Activated naive CD8-positive, alpha-beta T cell treated with anti-CD3 and anti-CD28 coated beads, Interleukin-2, amount 50 U/mL, for 24 hours (primary cell): Measurements from ENCODE around the gene CNTNAP3.
"Not testable (repeated sequence)": the region's sequence is repeated elsewhere in the genome, so short reads cannot be mapped to it uniquely, and the experiment has no call there.

ENCODE experiments used
- ATAC-seq: fragments of 150-1000 bp; cut with Tn5 transposase; one replicate; pipeline ENCODE4 v1.10.0; 2021
- DNase-seq: peaks from one replicate; pipeline ENCODE4 v3.0.0; 2021
- H3K27ac Mint-ChIP-seq: one replicate; pipeline ENCODE4 v1.8.0; 2021; ENCODE audit warnings: mild to moderate bottlenecking, mixed read lengths
- H3K27me3 Mint-ChIP-seq: one replicate; pipeline ENCODE4 v1.8.0; 2021; ENCODE audit warnings: mixed read lengths
- H3K36me3 Mint-ChIP-seq: one replicate; pipeline ENCODE4 v1.8.0; 2021; ENCODE audit warnings: low read depth, mixed read lengths
- H3K4me1 Mint-ChIP-seq: one replicate; pipeline ENCODE4 v1.8.0; 2021; ENCODE audit warnings: mixed read lengths
- H3K4me3 Mint-ChIP-seq: one replicate; pipeline ENCODE4 v1.8.0; 2021; ENCODE audit warnings: mild to moderate bottlenecking, moderate library complexity, mixed read lengths
- H3K9me3 Mint-ChIP-seq: one replicate; pipeline ENCODE4 v1.8.0; 2021; ENCODE audit warnings: mixed read lengths

Gene CNTNAP3

DNA sequence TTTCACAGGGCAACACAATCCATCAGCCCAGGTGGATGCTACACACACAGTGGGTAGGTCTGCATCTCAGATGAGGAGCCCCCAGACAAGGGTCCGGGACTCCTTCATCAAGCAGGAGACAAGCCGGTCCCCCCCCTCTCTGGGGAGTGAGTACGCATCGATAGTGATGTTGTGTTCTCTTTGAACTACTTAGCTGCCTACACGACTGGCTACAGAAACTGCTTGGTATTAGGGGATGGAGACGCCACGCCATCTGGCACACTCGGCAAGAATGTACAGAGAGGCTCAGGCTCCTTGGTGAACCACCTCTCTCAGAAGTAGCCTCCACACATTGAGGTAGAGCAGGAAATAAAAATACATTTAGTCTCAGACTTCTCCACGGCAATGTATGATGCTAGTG lies 179.8 kb downstream of the CNTNAP3 start:
- no peak for DNase-seq
- Mint-ChIP-seq H3K4me3 (no peak overlapping the region), H3K27me3 (no peaks in the 10 kb centered on the region), H3K36me3 (no peaks in the 10 kb centered on the region), H3K9me3 (no peaks in the 10 kb centered on the region), H3K27ac (no peak overlapping the region), H3K4me1 (no peaks in the 10 kb centered on the region)
- ATAC-seq, result no peak

DNA sequence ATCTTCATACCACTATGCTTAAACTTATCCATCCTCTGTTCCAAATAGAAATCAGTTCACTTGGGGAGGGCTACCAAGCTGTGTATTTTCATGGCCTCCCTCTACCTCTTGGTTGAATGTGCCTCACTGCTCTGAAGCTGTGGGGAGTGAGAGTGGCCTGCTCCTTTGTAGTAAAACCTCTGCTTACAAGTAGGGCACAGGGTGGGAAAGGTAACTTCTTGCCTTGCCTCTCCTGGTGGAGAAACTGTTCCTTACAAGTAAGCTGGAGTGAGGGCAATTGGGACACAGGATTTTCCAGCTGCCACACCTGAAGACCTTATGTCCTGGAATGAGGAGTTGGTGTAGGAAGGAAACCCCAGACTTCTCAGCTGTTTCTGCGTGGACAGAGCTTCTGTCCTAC lies 190.8 kb downstream of the CNTNAP3 start:
- not testable (repeated sequence) for H3K27ac Mint-ChIP-seq, ATAC-seq, H3K4me3 Mint-ChIP-seq, H3K27me3 Mint-ChIP-seq, DNase-seq, H3K4me1 Mint-ChIP-seq, H3K9me3 Mint-ChIP-seq, H3K36me3 Mint-ChIP-seq

DNA sequence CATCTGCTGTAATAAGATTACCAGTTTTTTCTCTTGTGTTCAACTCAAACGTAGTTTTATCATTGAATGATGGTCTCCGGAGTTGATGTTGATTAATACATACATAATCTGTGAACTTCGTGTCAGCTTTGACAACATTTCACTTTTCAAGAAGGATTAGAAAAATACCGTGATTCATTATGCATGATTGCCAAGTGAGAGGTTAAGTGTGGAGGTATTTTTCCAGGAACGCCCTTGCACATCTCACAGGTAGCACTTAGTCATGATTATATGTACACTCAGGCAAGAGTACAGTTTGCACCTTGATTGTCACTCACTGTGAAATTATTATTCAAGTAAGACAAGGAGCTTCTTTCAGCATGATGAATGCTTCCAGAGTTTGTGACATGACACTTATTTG lies 202.7 kb downstream of the CNTNAP3 start:
- ATAC-seq, H3K4me3 Mint-ChIP-seq, H3K36me3 Mint-ChIP-seq, H3K27ac Mint-ChIP-seq, H3K9me3 Mint-ChIP-seq, H3K27me3 Mint-ChIP-seq, DNase-seq, H3K4me1 Mint-ChIP-seq: not testable (repeated sequence)

DNA sequence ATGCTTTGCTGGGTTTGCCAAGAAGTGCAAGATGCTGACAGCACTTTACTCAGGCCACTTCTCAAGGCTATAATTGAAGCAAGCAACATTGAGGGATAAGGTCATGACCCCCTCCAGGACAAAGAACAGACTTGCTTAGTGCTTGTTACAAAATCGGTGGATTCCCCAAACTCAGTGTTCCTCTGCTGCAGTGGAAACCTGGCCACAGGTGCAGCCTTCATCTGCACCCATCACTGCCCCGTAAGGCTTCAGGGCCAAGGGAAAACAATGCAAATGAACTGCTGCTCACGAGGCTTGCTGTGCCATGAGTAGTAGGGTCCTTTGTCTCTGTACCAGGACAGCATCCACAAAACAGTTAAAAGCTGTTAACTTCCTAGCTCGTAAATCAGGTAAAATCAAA lies 205.4 kb downstream of the CNTNAP3 start:
- not testable (repeated sequence) for H3K27ac Mint-ChIP-seq, H3K9me3 Mint-ChIP-seq, ATAC-seq, H3K4me3 Mint-ChIP-seq, H3K27me3 Mint-ChIP-seq, DNase-seq, H3K36me3 Mint-ChIP-seq, H3K4me1 Mint-ChIP-seq

DNA sequence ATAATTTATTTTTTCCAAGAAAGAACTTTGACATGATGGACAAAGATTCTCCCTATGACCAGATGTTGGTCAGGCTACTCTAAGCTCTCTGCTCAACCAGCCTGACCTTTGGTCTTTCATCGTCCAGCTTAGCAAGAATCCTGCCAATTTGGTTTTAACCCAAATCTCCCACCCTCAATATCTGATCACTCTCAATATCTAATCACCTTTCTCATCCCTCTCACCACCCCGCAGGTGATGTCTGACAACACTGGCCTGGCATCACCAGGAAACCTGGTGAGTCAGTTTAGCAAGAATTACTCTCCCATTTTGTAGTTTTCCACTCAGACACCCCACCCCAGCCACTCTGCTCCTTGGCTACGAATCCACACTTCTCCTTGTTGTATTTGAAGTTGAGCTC lies 207.9 kb downstream of the CNTNAP3 start:
- H3K27ac Mint-ChIP-seq, H3K27me3 Mint-ChIP-seq, DNase-seq, H3K4me3 Mint-ChIP-seq, H3K4me1 Mint-ChIP-seq, ATAC-seq, H3K9me3 Mint-ChIP-seq, H3K36me3 Mint-ChIP-seq: not testable (repeated sequence)

DNA sequence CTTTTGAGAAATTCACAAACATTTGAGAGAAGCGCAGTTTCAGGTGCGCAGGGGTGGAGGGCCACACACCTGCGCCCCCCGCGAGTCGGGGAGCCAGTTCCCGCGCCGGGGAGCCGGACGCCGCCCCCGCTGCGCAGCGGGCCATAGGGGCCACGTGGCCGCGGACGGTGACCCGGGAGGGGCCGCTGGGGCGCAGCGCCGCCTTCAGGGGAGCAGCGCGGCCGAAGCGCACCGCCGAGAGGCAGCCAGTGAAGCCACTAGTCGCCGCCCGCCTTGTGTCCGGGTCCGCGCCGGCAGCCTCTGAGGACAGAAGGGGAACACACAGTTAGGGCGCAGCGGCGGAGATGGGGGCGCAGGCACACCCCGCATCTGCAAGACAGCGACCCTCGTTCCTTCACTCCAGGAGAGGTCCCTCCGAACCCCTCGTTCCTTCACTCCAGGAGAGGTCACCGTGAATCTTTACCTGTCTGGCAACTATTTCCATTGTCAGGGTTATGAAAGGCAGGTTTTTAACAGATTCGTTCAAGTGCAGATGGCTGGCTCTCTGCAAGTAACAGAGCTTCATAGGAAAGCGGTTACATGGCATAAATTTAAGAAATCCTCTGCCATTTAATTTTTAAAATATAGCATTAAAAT lies 209.2 kb downstream of the CNTNAP3 start:
- peak; percentile 36 for ATAC-seq
- not testable (repeated sequence) for DNase-seq, H3K36me3 Mint-ChIP-seq, H3K4me1 Mint-ChIP-seq, H3K9me3 Mint-ChIP-seq, H3K4me3 Mint-ChIP-seq, H3K27me3 Mint-ChIP-seq, H3K27ac Mint-ChIP-seq

DNA sequence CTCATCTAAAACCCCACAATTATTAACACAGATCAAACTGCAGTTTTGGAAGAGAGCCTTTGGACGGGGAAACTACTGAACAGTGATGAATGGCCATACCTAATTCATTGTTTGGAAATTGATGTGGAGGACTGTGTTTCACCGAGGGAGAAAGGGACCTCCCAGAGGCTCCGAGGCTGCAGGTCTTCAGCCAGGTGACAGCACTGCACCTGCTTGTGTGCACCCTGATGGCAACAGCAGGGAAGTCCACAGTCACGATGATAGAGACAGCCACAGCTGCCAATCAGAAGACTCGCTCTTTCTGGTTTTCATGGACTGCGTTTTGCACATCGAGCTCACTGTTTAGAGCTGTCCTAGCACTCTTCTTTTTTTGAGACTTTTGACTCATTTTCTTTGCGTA lies 214.4 kb downstream of the CNTNAP3 start:
- DNase-seq, H3K4me3 Mint-ChIP-seq, ATAC-seq, H3K36me3 Mint-ChIP-seq, H3K27ac Mint-ChIP-seq, H3K27me3 Mint-ChIP-seq, H3K4me1 Mint-ChIP-seq, H3K9me3 Mint-ChIP-seq: not testable (repeated sequence)

DNA sequence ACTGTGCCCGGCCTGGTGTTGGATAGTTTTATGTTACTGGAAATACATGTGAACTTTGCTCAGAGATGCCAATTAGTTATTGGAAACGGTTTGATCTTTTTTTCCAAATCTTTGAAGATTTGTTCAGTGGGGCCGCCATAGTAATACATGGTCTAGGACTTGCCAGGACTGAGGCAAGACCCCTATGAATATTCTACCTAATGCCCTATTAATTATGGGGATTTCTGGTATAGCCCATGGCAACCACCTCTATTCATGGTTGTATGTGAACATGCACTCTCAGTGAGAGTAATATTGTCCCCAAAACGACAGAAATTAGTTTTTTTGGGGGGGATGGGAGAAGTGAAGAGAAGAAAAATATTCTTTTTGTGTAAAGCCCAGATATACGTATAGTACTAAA lies 220.3 kb downstream of the CNTNAP3 start:
- H3K4me3 Mint-ChIP-seq, H3K9me3 Mint-ChIP-seq, H3K4me1 Mint-ChIP-seq, ATAC-seq, H3K27ac Mint-ChIP-seq, DNase-seq, H3K27me3 Mint-ChIP-seq, H3K36me3 Mint-ChIP-seq: not testable (repeated sequence)

DNA sequence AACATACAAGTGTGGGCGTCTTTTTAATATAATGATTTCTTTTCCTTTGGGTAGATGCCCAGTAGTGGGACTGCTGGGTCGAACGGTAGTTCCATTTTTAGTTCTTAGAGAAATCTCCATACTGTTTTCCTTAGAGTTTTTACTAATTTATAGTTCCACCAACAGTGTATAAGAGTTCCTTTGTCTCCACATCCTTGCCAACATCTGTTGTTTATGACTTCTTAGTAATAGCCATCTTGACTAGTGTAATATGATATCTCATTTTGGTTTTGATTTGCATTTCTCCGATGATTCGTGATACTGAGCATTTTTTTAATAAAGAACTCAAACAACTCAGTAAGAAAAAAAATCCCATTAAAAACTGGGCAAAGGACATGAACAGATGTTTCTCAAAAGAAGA lies 225.0 kb downstream of the CNTNAP3 start:
- not testable (repeated sequence) for H3K9me3 Mint-ChIP-seq, H3K27me3 Mint-ChIP-seq, H3K4me1 Mint-ChIP-seq, ATAC-seq, H3K27ac Mint-ChIP-seq, H3K4me3 Mint-ChIP-seq, DNase-seq, H3K36me3 Mint-ChIP-seq

DNA sequence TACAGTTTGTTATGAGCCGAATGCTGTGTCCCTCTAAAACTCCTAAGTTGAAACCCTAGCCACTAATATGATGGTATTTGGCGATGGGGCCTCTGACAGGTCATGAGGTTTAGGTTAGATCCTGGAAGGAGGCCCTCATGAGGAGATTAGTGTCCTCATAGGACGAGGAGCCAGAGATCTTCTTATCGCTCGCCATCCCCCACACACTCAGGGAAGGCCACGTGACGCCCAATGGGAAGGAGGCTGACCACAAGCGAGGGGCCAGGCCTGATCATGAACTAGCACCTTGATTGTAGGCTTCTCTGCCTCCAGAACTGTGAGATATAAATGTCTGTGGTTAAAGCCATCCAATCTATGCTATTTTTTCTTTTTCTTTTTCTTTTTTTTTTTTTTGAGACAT lies 233.5 kb downstream of the CNTNAP3 start:
- not testable (repeated sequence) for DNase-seq, ATAC-seq, H3K27me3 Mint-ChIP-seq, H3K4me3 Mint-ChIP-seq, H3K27ac Mint-ChIP-seq, H3K36me3 Mint-ChIP-seq, H3K9me3 Mint-ChIP-seq, H3K4me1 Mint-ChIP-seq

DNA sequence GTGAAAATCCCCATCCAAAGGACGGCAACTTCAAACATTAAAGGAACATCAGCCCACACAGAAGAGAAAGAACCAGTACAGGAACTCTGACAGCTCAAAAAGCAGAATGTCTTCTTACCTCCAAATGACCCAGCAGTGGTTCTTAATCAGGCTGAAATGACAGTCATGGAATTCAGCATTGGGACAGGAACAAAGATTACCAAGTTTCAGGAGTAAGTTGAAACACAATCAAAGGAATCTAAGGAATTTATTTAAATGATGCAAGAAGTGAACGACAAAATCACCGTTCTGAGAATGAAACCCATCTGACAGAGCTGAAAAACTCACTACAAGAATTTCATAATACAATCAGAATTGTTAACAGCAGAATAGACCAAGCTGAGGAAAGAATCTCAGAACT lies 241.1 kb downstream of the CNTNAP3 start:
- not testable (repeated sequence) for H3K36me3 Mint-ChIP-seq, ATAC-seq, H3K27me3 Mint-ChIP-seq, DNase-seq, H3K27ac Mint-ChIP-seq, H3K4me3 Mint-ChIP-seq, H3K4me1 Mint-ChIP-seq
- peaks cover 12% of the 10 kb centered on the region for H3K9me3 Mint-ChIP-seq

DNA sequence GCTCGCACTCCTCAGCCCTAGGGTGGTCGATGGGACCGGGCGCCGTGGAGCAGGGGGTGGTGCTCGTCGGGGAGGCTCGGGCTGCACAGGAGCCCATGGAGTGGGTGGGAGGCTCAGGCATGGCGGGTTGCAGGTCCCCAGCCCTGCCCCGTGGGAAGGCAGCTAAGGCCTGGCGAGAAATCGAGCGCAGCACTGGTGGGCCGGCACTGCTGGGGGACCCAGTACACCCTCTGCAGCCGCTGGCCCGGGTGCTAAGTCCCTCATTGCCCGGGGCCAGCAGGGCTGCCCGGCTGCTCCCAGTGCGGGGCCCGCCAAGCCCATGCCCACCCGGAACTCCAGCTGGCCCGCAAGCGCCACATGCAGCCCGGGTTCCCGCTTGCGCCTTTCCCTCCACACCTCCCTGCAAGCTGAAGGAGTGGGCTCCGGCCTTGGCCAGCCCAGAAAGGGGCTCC lies 245.6 kb downstream of the CNTNAP3 start:
- H3K9me3 Mint-ChIP-seq, H3K36me3 Mint-ChIP-seq, ATAC-seq, H3K27me3 Mint-ChIP-seq, H3K4me1 Mint-ChIP-seq, H3K4me3 Mint-ChIP-seq, H3K27ac Mint-ChIP-seq, DNase-seq: not testable (repeated sequence)

DNA sequence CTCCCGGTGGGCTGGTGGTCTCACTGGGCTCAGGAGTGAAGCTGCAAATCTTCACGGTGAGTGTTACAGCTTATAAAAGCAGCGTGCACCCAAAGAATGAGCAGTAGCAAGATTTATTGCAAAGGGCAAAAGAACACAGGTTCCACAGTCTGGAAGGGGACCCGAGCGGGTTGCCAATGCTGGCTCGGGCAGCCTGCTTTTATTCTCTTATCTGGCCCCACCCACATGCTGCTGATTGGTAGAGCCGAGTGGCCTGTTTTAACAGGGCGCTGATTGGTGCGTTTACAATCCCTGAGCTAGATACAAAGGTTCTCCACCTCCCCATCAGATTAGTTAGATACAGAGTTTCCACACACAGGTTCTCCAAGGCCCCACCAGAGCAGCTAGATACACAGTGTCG lies 246.2 kb downstream of the CNTNAP3 start:
- H3K4me1 Mint-ChIP-seq, H3K36me3 Mint-ChIP-seq, H3K4me3 Mint-ChIP-seq, ATAC-seq, DNase-seq, H3K9me3 Mint-ChIP-seq, H3K27me3 Mint-ChIP-seq, H3K27ac Mint-ChIP-seq: not testable (repeated sequence)

DNA sequence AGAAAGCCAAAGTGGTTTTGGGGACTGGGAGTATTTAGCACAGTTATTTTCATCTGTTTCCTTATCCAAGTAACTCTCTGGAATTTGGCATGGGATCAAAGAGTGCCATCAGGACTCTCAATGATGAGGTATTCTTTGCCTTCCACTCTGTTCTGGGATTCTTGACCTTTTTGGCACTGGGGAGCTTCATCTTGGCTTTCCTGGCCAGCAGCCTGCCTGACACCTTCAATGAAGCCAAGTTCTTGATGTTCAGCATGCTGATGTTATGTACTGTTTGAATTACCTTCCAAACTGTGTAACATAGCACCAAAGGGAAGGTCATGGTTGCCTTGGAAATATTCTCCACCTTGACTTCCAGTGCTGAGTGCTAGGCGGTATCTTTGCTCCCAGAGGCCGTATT lies 248.8 kb downstream of the CNTNAP3 start:
- not testable (repeated sequence) for H3K36me3 Mint-ChIP-seq, DNase-seq, ATAC-seq, H3K9me3 Mint-ChIP-seq, H3K27ac Mint-ChIP-seq, H3K4me3 Mint-ChIP-seq, H3K27me3 Mint-ChIP-seq, H3K4me1 Mint-ChIP-seq

DNA sequence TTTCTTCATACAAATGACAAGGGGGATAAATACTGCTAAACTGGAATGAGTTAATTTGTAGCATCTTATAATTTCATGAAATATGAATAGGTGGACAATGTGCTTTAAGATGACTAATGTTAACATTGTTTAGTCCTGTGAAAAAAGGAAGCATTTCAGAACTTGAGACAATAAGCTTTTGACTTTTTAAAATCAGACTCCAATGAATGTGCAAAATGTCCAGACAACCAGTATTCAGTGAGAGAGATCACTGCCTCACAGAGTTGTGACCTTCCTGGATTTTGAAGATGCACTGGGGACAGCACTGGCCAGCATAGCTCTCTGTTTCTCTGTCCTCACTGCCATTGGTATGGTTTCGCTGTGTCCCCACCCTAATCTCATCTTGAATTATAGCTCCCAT lies 249.7 kb downstream of the CNTNAP3 start:
- not testable (repeated sequence) for H3K9me3 Mint-ChIP-seq, H3K4me3 Mint-ChIP-seq, H3K27ac Mint-ChIP-seq, H3K4me1 Mint-ChIP-seq, H3K36me3 Mint-ChIP-seq, ATAC-seq, H3K27me3 Mint-ChIP-seq, DNase-seq

DNA sequence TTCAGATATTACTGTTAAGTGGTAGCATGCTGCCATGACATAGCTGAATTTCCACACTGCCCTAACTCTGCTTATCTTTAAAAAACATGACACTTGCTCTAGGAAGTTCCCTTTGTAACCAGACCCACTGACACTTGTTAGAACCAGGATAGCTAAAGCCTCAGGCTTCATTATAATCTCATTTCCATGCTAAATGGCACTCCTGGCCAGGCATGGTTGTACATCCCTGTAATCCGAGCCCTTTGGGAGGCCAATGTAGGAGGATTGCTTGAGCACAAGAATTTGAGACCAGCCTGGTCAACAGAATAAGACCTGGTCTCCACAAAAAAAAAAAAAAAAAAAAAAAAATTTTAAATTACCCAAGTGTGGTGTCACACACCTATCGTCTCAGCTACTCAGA lies 254.1 kb downstream of the CNTNAP3 start:
- H3K27me3 Mint-ChIP-seq, H3K27ac Mint-ChIP-seq, ATAC-seq: not testable (repeated sequence)

More for the DNA sequence above, 254.1 kb downstream of the CNTNAP3 start:
- not testable (repeated sequence) for H3K36me3 Mint-ChIP-seq, DNase-seq, H3K4me3 Mint-ChIP-seq, H3K4me1 Mint-ChIP-seq, H3K9me3 Mint-ChIP-seq
